Muscle of leg (tissue), 11 donors: ENCODE measurements around the gene MPLKIP. TPM values are rescaled to one million over a fixed set of nuclear protein-coding genes. Genes with fewer than 3 reads are reported as not detected.
"Not testable (repeated sequence)": the region's sequence is repeated elsewhere in the genome, so short reads cannot be mapped to it uniquely, and the experiment has no call there.

ENCODE experiments used
- DNase-seq: peaks from one replicate; pipeline ENCODE4 v3.0.0; 2013
- H3K27ac ChIP-seq: one replicate; pipeline ENCODE4 v1.5.1; 2013; ENCODE audit warnings: mild to moderate bottlenecking, low read length, control low read depth
- H3K27me3 ChIP-seq: one replicate; pipeline ENCODE4 v1.6.1; 2013; ENCODE audit warnings: low read length; ENCODE audit not compliant: control insufficient read depth, insufficient read depth
- H3K36me3 ChIP-seq: one replicate; pipeline ENCODE4 v1.6.1; 2013; ENCODE audit warnings: low read length; ENCODE audit not compliant: control insufficient read depth, insufficient read depth
- H3K4me1 ChIP-seq: one replicate; pipeline ENCODE4 v1.6.1; 2013; ENCODE audit warnings: low read length; ENCODE audit not compliant: control insufficient read depth, insufficient read depth
- H3K4me3 ChIP-seq: one replicate; pipeline ENCODE4 v1.5.1; 2013; ENCODE audit warnings: low read length, control low read depth
- H3K9me3 ChIP-seq: replicated peaks from 2 replicates; pipeline ENCODE4 v1.6.1; 2013; ENCODE audit warnings: low read depth, low read length; ENCODE audit not compliant: control insufficient read depth
- WGBS: methylation state at CpG from one replicate; pipeline ENCODE4 v1.1.5; 2013; ENCODE audit warnings: missing lambda C conversion rate; ENCODE audit not compliant: insufficient coverage; 5-methylcytosine and 5-hydroxymethylcytosine counted together
- polyA plus RNA-seq, 8 donors: library from polyadenylated mRNA; unstranded; fragments of 120-200 nt; gene quantifications; one replicate each; pipeline versions ENCODE4 v1.2.1 to v1.2.3, GENCODE V29; 2013; ENCODE audit warnings: inconsistent platforms in 1 of 8, low replicate concordance in 1 of 8; ENCODE audit not compliant: insufficient read length in 8 of 8, insufficient read depth in 1 of 8
- total RNA-seq: library from RNA; stranded (reverse); fragments of 120-200 nt; gene quantifications from one replicate; pipeline ENCODE4 v1.2.4, GENCODE V29; 2013

The MPLKIP gene
- total and polyA plus RNA-seq, 9 donors, result 9.4 to 30.8 (median 22.2) TPM

- no peaks in the 10 kb centered on the region for H3K9me3 ChIP-seq
- no peaks in the 10 kb centered on the region for H3K4me1 ChIP-seq
- WGBS, result no CpG with 5 or more reads among the region's 1 CpG
- H3K36me3 ChIP-seq, result no peaks in the 10 kb centered on the region
- DNase-seq, result no peak
- H3K27me3 ChIP-seq, result no peaks in the 10 kb centered on the region
- H3K27ac ChIP-seq, result no peak overlapping the region
- H3K4me3 ChIP-seq, result no peak overlapping the region
Measured at GRCh38 chr7:40165216-40165615, 30.8 kb upstream of the MPLKIP start.

GRCh38 chr7:40162516-40162915 is 28.1 kb upstream of the MPLKIP start:
- no peaks in the 10 kb centered on the region for H3K36me3 ChIP-seq
- H3K9me3 ChIP-seq, result no peaks in the 10 kb centered on the region
- H3K4me3 ChIP-seq, result no peak overlapping the region
- DNase-seq, result no peak
- 60% methylated on average over 1 of the region's 2 CpGs for WGBS
- H3K27ac ChIP-seq, result no peak overlapping the region
- H3K4me1 ChIP-seq, result no peaks in the 10 kb centered on the region
- H3K27me3 ChIP-seq, result no peaks in the 10 kb centered on the region

GRCh38 chr7:40156988-40157387 is 22.6 kb upstream of the MPLKIP start:
- H3K4me1 ChIP-seq, result no peaks in the 10 kb centered on the region
- no peaks in the 10 kb centered on the region for H3K9me3 ChIP-seq
- no peak for DNase-seq
- no peaks in the 10 kb centered on the region for H3K27me3 ChIP-seq
- no CpG with 5 or more reads among the region's 4 CpGs for WGBS
- H3K27ac ChIP-seq, result no peak overlapping the region
- H3K4me3 ChIP-seq, result no peak overlapping the region
- no peaks in the 10 kb centered on the region for H3K36me3 ChIP-seq

GRCh38 chr7:40151504-40151903 is 17.1 kb upstream of the MPLKIP start:
- no peak overlapping the region for H3K4me3 ChIP-seq
- H3K27ac ChIP-seq, result no peak overlapping the region
- no peaks in the 10 kb centered on the region for H3K4me1 ChIP-seq
- no peaks in the 10 kb centered on the region for H3K27me3 ChIP-seq
- H3K36me3 ChIP-seq, result no peaks in the 10 kb centered on the region
- no peaks in the 10 kb centered on the region for H3K9me3 ChIP-seq
- DNase-seq, result no peak
- WGBS, result 100% methylated on average over 1 of the region's 1 CpG

GRCh38 chr7:40148671-40149070 is 14.2 kb upstream of the MPLKIP start:
- H3K27ac ChIP-seq, result no peak overlapping the region
- H3K27me3 ChIP-seq, result no peaks in the 10 kb centered on the region
- no peaks in the 10 kb centered on the region for H3K9me3 ChIP-seq
- H3K4me3 ChIP-seq, result no peak overlapping the region
- WGBS, result 84% methylated on average over 2 of the region's 2 CpGs
- H3K36me3 ChIP-seq, result no peaks in the 10 kb centered on the region
- no peaks in the 10 kb centered on the region for H3K4me1 ChIP-seq
- no peak for DNase-seq

- not testable (repeated sequence) for H3K4me1 ChIP-seq, H3K36me3 ChIP-seq, H3K9me3 ChIP-seq, H3K4me3 ChIP-seq, H3K27me3 ChIP-seq, DNase-seq, H3K27ac ChIP-seq
- WGBS, result 96% methylated on average over 7 of the region's 7 CpGs
Measured at GRCh38 chr7:40148247-40148580, 13.8 kb upstream of the MPLKIP start.

- no peak overlapping the region for H3K27ac ChIP-seq
- H3K4me1 ChIP-seq, result no peaks in the 10 kb centered on the region
- H3K27me3 ChIP-seq, result no peaks in the 10 kb centered on the region
- no peak overlapping the region for H3K4me3 ChIP-seq
- no peaks in the 10 kb centered on the region for H3K36me3 ChIP-seq
- WGBS, result 78% methylated on average over 6 of the region's 19 CpGs
- DNase-seq, result no peak
- no peaks in the 10 kb centered on the region for H3K9me3 ChIP-seq
Measured at GRCh38 chr7:40147371-40148246, 13.2 kb upstream of the MPLKIP start.

- DNase-seq, H3K4me1 ChIP-seq, H3K4me3 ChIP-seq, H3K9me3 ChIP-seq, H3K36me3 ChIP-seq, H3K27me3 ChIP-seq, H3K27ac ChIP-seq: not testable (repeated sequence)
- WGBS, result 40% methylated on average over 1 of the region's 3 CpGs
Measured at GRCh38 chr7:40145596-40146130, 11.2 kb upstream of the MPLKIP start.

GRCh38 chr7:40141916-40142315 is 7.5 kb upstream of the MPLKIP start:
- not testable (repeated sequence) for H3K9me3 ChIP-seq, DNase-seq, H3K4me1 ChIP-seq, H3K27me3 ChIP-seq, H3K27ac ChIP-seq, H3K4me3 ChIP-seq, H3K36me3 ChIP-seq
- 92% methylated on average over 4 of the region's 5 CpGs for WGBS

GRCh38 chr7:40139891-40140290 is 5.5 kb upstream of the MPLKIP start:
- 93% methylated on average over 5 of the region's 13 CpGs for WGBS
- not testable (repeated sequence) for H3K27me3 ChIP-seq, DNase-seq

More at GRCh38 chr7:40139891-40140290, 5.5 kb upstream of the MPLKIP start:
- not testable (repeated sequence) for H3K36me3 ChIP-seq, H3K9me3 ChIP-seq, H3K4me3 ChIP-seq, H3K27ac ChIP-seq, H3K4me1 ChIP-seq
